Stomach (tissue), 4 donors: ENCODE results near the gene EN1.

ENCODE experiments used
- EP300 ChIP-seq: sonication (generic); formaldehyde crosslinking; IDR thresholded peaks from one replicate; pipeline ENCODE4 v1.6.1; 2017; ENCODE audit warnings: antibody characterized with exemption
- POLR2AphosphoS5 ChIP-seq, 3 donors: sonication (generic); formaldehyde crosslinking; IDR thresholded peaks; one replicate each; pipeline ENCODE4 v1.6.1; 2016; ENCODE audit warnings: antibody characterized with exemption in 3 of 3
- TF ChIP-seq, protein P1 (sequence below), 7 experiments: fragments of 450-650 bp in 4 of 7; fragments of 200-600 bp in 3 of 7; sonication (generic) in 3 of 7; IDR thresholded peaks; one replicate each; pipeline ENCODE4 v1.5.1; 2016 to 2019; ENCODE audit warnings: antibody characterized with exemption in 7 of 7, control low read depth in 2 of 7, mild to moderate bottlenecking in 1 of 7

DNA sequence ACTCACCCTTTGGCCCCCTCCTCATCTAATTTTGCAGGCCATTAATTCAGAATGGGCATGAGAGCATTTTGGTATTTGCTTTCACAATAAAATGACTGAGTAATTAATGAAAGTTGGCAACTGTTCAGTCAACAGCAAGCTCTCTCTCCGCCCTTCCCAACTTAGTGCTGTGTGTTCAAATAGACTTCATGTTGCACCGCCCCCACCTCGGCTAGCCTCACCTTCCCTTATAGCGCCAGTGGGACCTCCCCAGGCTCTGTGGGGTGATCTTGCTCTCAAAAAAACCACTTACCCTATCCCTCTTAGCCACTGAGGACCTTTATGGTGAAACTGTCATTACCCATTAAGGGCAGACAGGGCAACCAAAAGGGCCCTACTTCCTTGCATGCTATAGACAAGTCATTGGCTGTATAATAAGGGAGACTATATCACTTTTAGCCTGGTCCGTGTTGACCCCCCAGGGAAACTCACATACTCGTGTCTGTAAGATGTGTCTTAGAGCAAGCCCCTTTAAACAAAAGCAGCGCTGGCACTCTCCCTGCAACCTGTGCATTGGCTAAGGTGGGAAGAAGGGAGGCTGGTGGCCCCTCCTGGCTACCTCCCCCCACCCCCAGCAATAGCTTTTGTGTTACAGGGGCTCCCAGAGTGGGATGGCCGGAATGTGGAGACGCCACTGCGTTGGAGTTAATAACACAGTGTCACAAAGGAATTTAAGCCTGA lies 15.2 kb downstream of the EN1 start:
- TF ChIP-seq, protein P1, sequence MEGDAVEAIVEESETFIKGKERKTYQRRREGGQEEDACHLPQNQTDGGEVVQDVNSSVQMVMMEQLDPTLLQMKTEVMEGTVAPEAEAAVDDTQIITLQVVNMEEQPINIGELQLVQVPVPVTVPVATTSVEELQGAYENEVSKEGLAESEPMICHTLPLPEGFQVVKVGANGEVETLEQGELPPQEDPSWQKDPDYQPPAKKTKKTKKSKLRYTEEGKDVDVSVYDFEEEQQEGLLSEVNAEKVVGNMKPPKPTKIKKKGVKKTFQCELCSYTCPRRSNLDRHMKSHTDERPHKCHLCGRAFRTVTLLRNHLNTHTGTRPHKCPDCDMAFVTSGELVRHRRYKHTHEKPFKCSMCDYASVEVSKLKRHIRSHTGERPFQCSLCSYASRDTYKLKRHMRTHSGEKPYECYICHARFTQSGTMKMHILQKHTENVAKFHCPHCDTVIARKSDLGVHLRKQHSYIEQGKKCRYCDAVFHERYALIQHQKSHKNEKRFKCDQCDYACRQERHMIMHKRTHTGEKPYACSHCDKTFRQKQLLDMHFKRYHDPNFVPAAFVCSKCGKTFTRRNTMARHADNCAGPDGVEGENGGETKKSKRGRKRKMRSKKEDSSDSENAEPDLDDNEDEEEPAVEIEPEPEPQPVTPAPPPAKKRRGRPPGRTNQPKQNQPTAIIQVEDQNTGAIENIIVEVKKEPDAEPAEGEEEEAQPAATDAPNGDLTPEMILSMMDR (IDR thresholded peaks at IDR 0.05): no peak
- TF ChIP-seq EP300 (no peak), POLR2AphosphoS5 (IDR thresholded peaks at IDR 0.05) (no peak)
